Inflammatory macrophage treated with lipopolysaccharide for 1 hour (primary cell): ENCODE data around the gene ZNF77.
"Not testable (repeated sequence)": the region's sequence is repeated elsewhere in the genome, so short reads cannot be mapped to it uniquely, and the experiment has no call there.

Experiments
- DNase-seq, 2 donors: peaks; one replicate each; pipeline ENCODE4 v3.0.0-alpha.2; 2020 to 2022

Gene ZNF77

GRCh38 chr19:2969104-2969504 is 24.3 kb upstream of the ZNF77 start:
- no peak for DNase-seq

- DNase-seq: no peak
Observed at GRCh38 chr19:2967972-2968371, 23.2 kb upstream of the ZNF77 start.

GRCh38 chr19:2964874-2965273 is 20.1 kb upstream of the ZNF77 start:
- DNase-seq: no peak

- DNase-seq: not testable (repeated sequence)
Observed at GRCh38 chr19:2963631-2964030, 18.9 kb upstream of the ZNF77 start.

GRCh38 chr19:2963122-2963521 is 18.4 kb upstream of the ZNF77 start:
- DNase-seq: no peak

GRCh38 chr19:2962018-2962670 is 17.4 kb upstream of the ZNF77 start:
- DNase-seq: peak; percentile 48 to 96

- no peak for DNase-seq
Observed at GRCh38 chr19:2960120-2960519, 15.3 kb upstream of the ZNF77 start.

- DNase-seq: no peak
Observed at GRCh38 chr19:2957160-2957559, 12.4 kb upstream of the ZNF77 start.

GRCh38 chr19:2952953-2953481 is 8.2 kb upstream of the ZNF77 start:
- no peak for DNase-seq

- DNase-seq: peak; percentile 99 to 100
Observed at GRCh38 chr19:2950286-2951124, 5.7 kb upstream of the ZNF77 start.

GRCh38 chr19:2949939-2950285 is 5.1 kb upstream of the ZNF77 start:
- peak in 1 of 2 donors; percentile 18 for DNase-seq

- no peak for DNase-seq
Observed at GRCh38 chr19:2945575-2946184, 909 bp upstream of the ZNF77 start.

GRCh38 chr19:2944403-2944774 is 382 bp downstream of the ZNF77 start:
- no peak for DNase-seq

- DNase-seq: no peak
Observed at GRCh38 chr19:2942928-2943640, 1.7 kb downstream of the ZNF77 start.

- DNase-seq: not testable (repeated sequence)
Observed at GRCh38 chr19:2935863-2936262, 8.9 kb downstream of the ZNF77 start.

- DNase-seq: no peak
Observed at GRCh38 chr19:2933490-2933910, 11.3 kb downstream of the ZNF77 start.

GRCh38 chr19:2927032-2927430 is 17.7 kb downstream of the ZNF77 start:
- DNase-seq: no peak

- DNase-seq: no peak
Observed at GRCh38 chr19:2926341-2927031, 18.3 kb downstream of the ZNF77 start.

GRCh38 chr19:2923510-2923909 is 21.3 kb downstream of the ZNF77 start:
- DNase-seq: no peak

GRCh38 chr19:2922987-2923386 is 21.8 kb downstream of the ZNF77 start:
- DNase-seq: no peak

GRCh38 chr19:2917275-2918184 is 27.2 kb downstream of the ZNF77 start:
- DNase-seq: no peak
